Psoas muscle (tissue), 8 donors: ENCODE measurements around the gene GDE1. TPM values are rescaled to one million over a fixed set of nuclear protein-coding genes. Genes with fewer than 3 reads are reported as not detected.

ENCODE experiments used
- ATAC-seq, 4 donors: fragments of 200-7000 bp; cut with Tn5 transposase; one replicate each; pipeline ENCODE4 v1.9.1; 2020; ENCODE audit warnings: moderate library complexity in 3 of 4, mild to moderate bottlenecking in 2 of 4
- DNase-seq, 2 donors: peaks; one replicate each; pipeline ENCODE4 v3.0.0-alpha.2; 2020
- H3K27ac ChIP-seq: fragments of 200-600 bp; one replicate; pipeline ENCODE4 v1.8.0; 2022
- H3K27me3 ChIP-seq, 3 donors: fragments of 200-600 bp in 1 of 3; one replicate each; pipeline versions ENCODE4 v1.6.1 to v1.8.0; 2013 to 2022; ENCODE audit warnings: low read length in 2 of 3, mild to moderate bottlenecking in 2 of 3, moderate library complexity in 1 of 3; ENCODE audit not compliant: insufficient read depth in 3 of 3
- H3K36me3 ChIP-seq, 2 donors: fragments of 200-600 bp in 1 of 2; one replicate each; pipeline versions ENCODE4 v1.6.1 to v1.8.0; 2013 to 2022; ENCODE audit warnings: low read depth in 1 of 2, mild to moderate bottlenecking in 1 of 2, moderate library complexity in 1 of 2; ENCODE audit not compliant: insufficient read depth in 1 of 2
- H3K4me1 ChIP-seq: fragments of 200-600 bp; one replicate; pipeline ENCODE4 v1.8.0; 2022
- H3K4me3 ChIP-seq: fragments of 200-600 bp; one replicate; pipeline ENCODE4 v1.8.0; 2022; ENCODE audit warnings: mild to moderate bottlenecking
- H3K9me3 ChIP-seq: fragments of 200-600 bp; one replicate; pipeline ENCODE4 v1.8.0; 2022
- CTCF ChIP-seq: fragments of 200-600 bp; IDR thresholded peaks from one replicate; pipeline ENCODE4 v1.8.0; 2022; ENCODE audit warnings: antibody characterized with exemption
- WGBS, 3 donors: extraction: QIAGEN DNeasy Blood & Tissue Kit; methylation state at CpG; one replicate each; pipeline versions ENCODE4 v1.1.6 to v1.1.7; 2013; 5-methylcytosine and 5-hydroxymethylcytosine counted together
- intact Hi-C, 2 donors: fragments of 100-400 bp; cut with DNase I; formaldehyde crosslinking; loops; one replicate each; pipeline versions ENCODE4 v1.11.0 to v1.14.2; 2022
- polyA plus RNA-seq, 3 donors: library from polyadenylated mRNA; stranded (reverse); fragments of 200-250 nt; gene quantifications; one replicate each; pipeline ENCODE4 v1.2.3, GENCODE V29; 2013
- total RNA-seq, 4 donors: library from RNA; stranded (reverse); fragmentation: NEBNext Ultra II Directional in 2 of 4; extraction: Animal tissue kit (Norgen Biotek cat#: 25700) in 2 of 4; gene quantifications; one replicate each; pipeline versions ENCODE4 v1.2.1 to v1.2.4, GENCODE V29; 2021 to 2023
- donor health status: healthy with polysubstance abuse.
- donor health status: DM: no; HTN: no; CAD: no; lungs with moderate emphysema.
- donor health status: Bipolar disorder and iron deficiency.
- donor health status: healthy.
- donor health status: DM: yes; HTN: yes; CAD: no.
- donor health status: DM: no; HTN: no; CAD: no.
- donor health status: DM: no; HTN: no; CAD: no.
- donor health status: DM: yes; HTN: yes; CAD: no.

GDE1 gene
- total and polyA plus RNA-seq, 7 donors: 30.8 to 90.1 (median 53.1) TPM

DNA sequence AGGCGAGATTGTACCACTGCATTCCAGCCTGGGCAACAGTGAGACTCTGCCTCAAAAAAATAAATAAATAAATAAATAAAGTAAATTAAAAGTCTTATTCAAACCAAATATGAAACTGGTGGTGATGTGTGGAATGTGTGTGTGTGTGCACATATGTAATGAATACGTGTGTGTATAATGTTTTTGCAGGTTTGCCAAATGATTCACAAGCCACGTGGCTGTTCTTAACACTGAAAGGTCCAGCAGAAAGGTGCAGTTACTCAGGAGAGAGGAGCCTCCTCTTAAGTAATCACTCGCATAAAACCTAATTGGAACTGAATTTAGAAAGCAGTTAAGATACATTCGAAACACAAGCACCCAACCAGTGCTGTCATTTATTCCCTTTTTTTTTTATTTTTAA is 22.9 kb downstream of the GDE1 start:
- H3K27ac ChIP-seq: no peak overlapping the region
- H3K9me3 ChIP-seq: no peaks in the 10 kb centered on the region
- H3K27me3 ChIP-seq: no peaks in the 10 kb centered on the region
- TF ChIP-seq CTCF: no peak
- intact Hi-C loops: no loop called here
- H3K4me1 ChIP-seq: no peaks in the 10 kb centered on the region
- WGBS, 3 donors: 79 to 88% (median 87%) methylated on average over 5 of the region's 5 CpGs
- ATAC-seq (no peak), DNase-seq (no peak)
- H3K36me3 ChIP-seq: peaks cover 9 to 63% of the 10 kb centered on the region in 2 donors
- H3K4me3 ChIP-seq: no peak overlapping the region

DNA sequence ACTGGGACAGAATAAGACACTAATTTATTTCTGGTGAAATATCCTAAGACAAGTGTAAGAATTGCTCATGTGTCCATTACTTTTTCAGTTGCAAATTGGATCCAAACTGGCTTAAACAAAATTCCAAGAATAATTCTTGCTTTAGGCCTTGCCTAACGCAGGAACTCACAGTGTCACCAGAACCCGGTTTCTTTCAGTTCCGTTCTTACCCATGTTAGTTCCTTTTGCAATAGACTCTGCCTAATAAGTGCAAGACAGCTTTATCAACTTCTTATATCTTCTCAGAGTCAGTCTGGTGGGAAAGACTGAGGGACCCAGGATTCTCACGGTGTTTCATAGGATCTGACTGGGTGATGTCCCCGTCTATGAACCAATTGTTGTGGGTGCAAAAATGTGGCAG is 24.7 kb downstream of the GDE1 start:
- Histone ChIP-seq H3K27ac (no peak overlapping the region), H3K27me3 (no peaks in the 10 kb centered on the region), H3K36me3 (peaks cover 4 to 45% of the 10 kb centered on the region in 2 donors), H3K4me3 (no peak overlapping the region), H3K9me3 (no peaks in the 10 kb centered on the region), H3K4me1 (no peaks in the 10 kb centered on the region)
- 79 to 87% (median 82%) methylated on average over 5 of the region's 5 CpGs for WGBS, 3 donors
- intact Hi-C loops: no loop called here
- no peak for TF ChIP-seq CTCF
- DNase-seq (no peak), ATAC-seq (no peak)

DNA sequence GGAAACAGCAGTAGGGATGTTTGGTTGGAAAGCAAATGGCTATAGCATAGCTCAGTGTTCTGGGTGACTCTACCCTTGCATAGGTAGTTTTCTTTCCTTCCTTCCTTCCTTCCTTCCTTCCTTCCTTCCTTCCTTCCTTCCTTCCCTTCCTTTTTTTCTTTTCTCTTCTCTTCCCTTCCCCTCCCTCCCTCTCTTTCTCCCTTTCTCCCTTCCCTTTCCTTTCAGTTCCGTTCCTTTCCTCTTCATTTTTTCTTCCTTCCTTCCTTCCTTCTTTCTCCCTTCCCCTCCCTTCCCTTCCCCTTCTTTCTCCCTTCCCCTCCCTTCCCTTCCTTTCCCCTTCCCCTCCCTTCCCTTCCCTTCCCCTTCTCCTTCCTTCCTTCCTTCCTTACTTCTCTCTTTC is 31.3 kb downstream of the GDE1 start:
- Histone ChIP-seq H3K27ac (no peak overlapping the region), H3K9me3 (no peaks in the 10 kb centered on the region), H3K36me3 (peaks cover 0 to 2% of the 10 kb centered on the region in 2 donors), H3K4me3 (no peak overlapping the region), H3K27me3 (no peaks in the 10 kb centered on the region), H3K4me1 (no peaks in the 10 kb centered on the region)
- no peak for ATAC-seq
- no peak for TF ChIP-seq CTCF
- no peak for DNase-seq
- 63 to 88% (median 71%) methylated on average over 1 of the region's 1 CpG for WGBS, 3 donors
- intact Hi-C loops: no loop called here

DNA sequence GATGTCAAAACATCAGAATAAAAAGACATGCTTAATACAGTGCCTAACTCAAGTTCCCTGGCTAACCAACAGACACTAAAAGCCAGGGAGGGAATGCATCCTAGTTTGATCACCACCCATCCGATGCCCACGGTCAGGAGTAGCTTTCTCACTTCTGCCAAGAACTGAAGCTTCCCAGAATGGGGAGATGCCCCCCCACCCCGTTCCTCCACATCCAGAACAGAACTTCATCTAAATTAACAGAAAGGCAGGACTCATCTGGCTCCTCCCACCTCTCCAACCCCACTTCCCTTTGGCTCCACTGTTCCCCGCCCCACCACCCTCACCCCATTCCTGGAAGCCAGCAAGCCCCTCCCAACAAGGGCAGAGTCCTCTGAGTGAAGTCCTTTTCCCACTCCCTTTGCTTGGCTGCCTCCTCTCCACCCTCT is 33.7 kb downstream of the GDE1 start:
- WGBS, 3 donors: 17 to 45% (median 40%) methylated on average over 4 of the region's 4 CpGs

More for the DNA sequence above, 33.7 kb downstream of the GDE1 start:
- intact Hi-C loops: no loop called here
- no peak for TF ChIP-seq CTCF
- H3K4me1 ChIP-seq: no peaks in the 10 kb centered on the region
- H3K27ac ChIP-seq: no peak overlapping the region
- H3K36me3 ChIP-seq: no peaks in the 10 kb centered on the region
- ATAC-seq (no peak), DNase-seq (no peak)
- no peaks in the 10 kb centered on the region for H3K27me3 ChIP-seq
- no peaks in the 10 kb centered on the region for H3K9me3 ChIP-seq
- H3K4me3 ChIP-seq: no peak overlapping the region
